ENCODE results near the gene RNF32. TPM values are rescaled to one million over a fixed set of nuclear protein-coding genes. Genes with fewer than 3 reads are reported as not detected.

Gene RNF32
- total RNA-seq, 2 donors from 2014 or later, result 2.0 TPM

GRCh38 chr7:156669035-156669828 lies 28.7 kb downstream of the RNF32 start:
- no peak for DNase-seq
- H3K9me3 ChIP-seq, result no peaks in the 10 kb centered on the region
- H3K4me1 ChIP-seq, result no peaks in the 10 kb centered on the region
- no peak overlapping the region for H3K27ac ChIP-seq
- TF ChIP-seq CTCF (IDR thresholded peaks at IDR 0.05), result no peak
- no peaks in the 10 kb centered on the region for H3K27me3 ChIP-seq
- intact Hi-C loops (cut with DNase I), result no loop called here
- H3K36me3 ChIP-seq, result no peaks in the 10 kb centered on the region
- no peak overlapping the region for H3K4me3 ChIP-seq
- H3K9ac ChIP-seq (ENCODE audit: low read depth in 2 of 2, low read length in 2 of 2), result no peak overlapping the region

- no peaks in the 10 kb centered on the region for H3K9me3 ChIP-seq
- H3K4me3 ChIP-seq, result no peak overlapping the region
- no peak overlapping the region for H3K27ac ChIP-seq
- H3K36me3 ChIP-seq, result no peaks in the 10 kb centered on the region
- H3K9ac ChIP-seq (ENCODE audit: low read depth in 2 of 2, low read length in 2 of 2), result no peak overlapping the region
- no peak for TF ChIP-seq CTCF (IDR thresholded peaks at IDR 0.05)
- no peak for DNase-seq
- H3K4me1 ChIP-seq, result no peaks in the 10 kb centered on the region
- intact Hi-C loops (cut with DNase I), result no loop called here
- H3K27me3 ChIP-seq, result no peaks in the 10 kb centered on the region
These were observed 32.9 kb downstream of the RNF32 start for GRCh38 chr7:156673454-156673853.

GRCh38 chr7:156673902-156674301 lies 33.3 kb downstream of the RNF32 start:
- H3K9me3 ChIP-seq, result no peaks in the 10 kb centered on the region
- no peak overlapping the region for H3K27ac ChIP-seq
- no peaks in the 10 kb centered on the region for H3K27me3 ChIP-seq
- H3K9ac ChIP-seq (ENCODE audit: low read depth in 2 of 2, low read length in 2 of 2), result no peak overlapping the region
- no peaks in the 10 kb centered on the region for H3K4me1 ChIP-seq
- H3K36me3 ChIP-seq, result no peaks in the 10 kb centered on the region
- no peak overlapping the region for H3K4me3 ChIP-seq
- intact Hi-C loops (cut with DNase I), result no loop called here
- TF ChIP-seq CTCF (IDR thresholded peaks at IDR 0.05), result no peak
- DNase-seq, result no peak

DNA sequence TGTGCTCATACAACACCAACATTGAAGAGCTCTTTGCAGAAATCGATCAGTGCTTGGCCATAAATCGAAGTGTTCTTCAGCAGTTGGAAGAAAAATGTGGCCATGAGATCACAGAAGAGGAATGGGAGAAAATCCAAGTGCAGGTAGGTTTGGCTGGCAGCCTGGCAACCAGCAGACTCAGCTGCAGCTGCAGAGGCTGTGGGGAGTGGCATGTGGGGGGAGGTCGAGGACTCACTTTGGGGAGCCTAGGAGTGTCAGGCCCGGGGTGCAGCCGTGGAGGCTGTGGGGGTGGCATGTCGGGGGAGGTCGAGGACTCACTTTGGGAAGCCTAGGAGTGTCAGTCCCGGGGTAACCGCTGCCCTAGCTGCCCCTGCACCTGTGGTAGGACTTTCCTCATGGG lies 35.1 kb downstream of the RNF32 start:
- Histone ChIP-seq H3K9me3 (no peaks in the 10 kb centered on the region), H3K27me3 (no peaks in the 10 kb centered on the region), H3K4me3 (no peak overlapping the region), H3K9ac (ENCODE audit: low read depth in 2 of 2, low read length in 2 of 2) (no peak overlapping the region), H3K27ac (no peak overlapping the region), H3K36me3 (no peaks in the 10 kb centered on the region), H3K4me1 (no peaks in the 10 kb centered on the region)
- no peak for DNase-seq
- no peak for TF ChIP-seq CTCF (IDR thresholded peaks at IDR 0.05)
- intact Hi-C loops (cut with DNase I), result no loop called here

GRCh38 chr7:156676263-156676662 lies 35.7 kb downstream of the RNF32 start:
- no peak for DNase-seq
- Histone ChIP-seq H3K4me1 (no peaks in the 10 kb centered on the region), H3K36me3 (no peaks in the 10 kb centered on the region), H3K9ac (ENCODE audit: low read depth in 2 of 2, low read length in 2 of 2) (no peak overlapping the region), H3K27ac (no peak overlapping the region), H3K9me3 (no peaks in the 10 kb centered on the region), H3K27me3 (no peaks in the 10 kb centered on the region), H3K4me3 (no peak overlapping the region)
- intact Hi-C loops (cut with DNase I), result no loop called here
- no peak for TF ChIP-seq CTCF (IDR thresholded peaks at IDR 0.05)
